Body of pancreas (tissue), 4 donors: ENCODE measurements around the gene TMEM40. TPM values are rescaled to one million over a fixed set of nuclear protein-coding genes. Genes with fewer than 3 reads are reported as not detected.
"Not testable (repeated sequence)": the region's sequence is repeated elsewhere in the genome, so short reads cannot be mapped to it uniquely, and the experiment has no call there.

Experiments
- ATAC-seq: fragments of 150-250 bp; one replicate; pipeline ENCODE4 v1.9.1; 2016
- DNase-seq, 4 donors: peaks; one replicate each; pipeline ENCODE4 v3.0.0-alpha.2; 2019
- H3K27ac ChIP-seq, 4 donors: fragments of 200-600 bp; sonication (generic); 1 replicate in 3 of 4; 2 replicates in 1 of 4; pipeline versions ENCODE4 v1.5.1 to v1.6.1; 2016 to 2019; ENCODE audit warnings: mild to moderate bottlenecking in 1 of 4, mixed read lengths in 1 of 4, moderate library complexity in 1 of 4
- H3K27me3 ChIP-seq, 2 donors: fragments of 200-600 bp; sonication (generic); one replicate each; pipeline ENCODE4 v1.6.0; 2016; ENCODE audit warnings: mild to moderate bottlenecking in 1 of 2
- H3K36me3 ChIP-seq, 2 donors: fragments of 200-600 bp; sonication (generic); replicated peaks in 1 of 2; 2 replicates each; pipeline ENCODE4 v1.5.1; 2016; ENCODE audit warnings: low read depth in 2 of 2; ENCODE audit not compliant: insufficient read depth in 1 of 2
- H3K4me1 ChIP-seq: fragments of 200-600 bp; sonication (generic); one replicate; pipeline ENCODE4 v1.6.0; 2016
- H3K4me3 ChIP-seq, 2 donors: fragments of 200-600 bp; sonication (generic); 1 replicate in 1 of 2; 2 replicates in 1 of 2; pipeline ENCODE4 v1.5.1; 2016 to 2019
- H3K9me3 ChIP-seq, 3 donors: fragments of 200-600 bp; sonication (generic); 1 replicate in 2 of 3; 2 replicates in 1 of 3; pipeline ENCODE4 v1.5.1; 2016
- POLR2A ChIP-seq, 3 donors: fragments of 450-650 bp; IDR thresholded peaks; one replicate each; pipeline ENCODE4 v1.6.1; 2016; ENCODE audit warnings: antibody characterized with exemption in 3 of 3, mild to moderate bottlenecking in 2 of 3
- WGBS, 2 donors: methylation state at CpG; one replicate each; pipeline ENCODE4 v1.1.5; 2017; 5-methylcytosine and 5-hydroxymethylcytosine counted together
- intact Hi-C: fragments of 100-400 bp; cut with DNase I; formaldehyde crosslinking; loops from one replicate; pipeline ENCODE4 v1.15.1; 2023
- total RNA-seq, 2 donors: library from RNA; depleted of rRNA; stranded (reverse); fragments of >200 nt; gene quantifications; one replicate each; pipeline ENCODE4 v1.1.0, GENCODE V29; 2016
- TF ChIP-seq, protein P1 (sequence below), 7 experiments: fragments of 450-650 bp in 4 of 7; fragments of 200-600 bp in 3 of 7; sonication (generic) in 3 of 7; IDR thresholded peaks; one replicate each; pipeline ENCODE4 v1.5.1; 2016 to 2019; ENCODE audit warnings: antibody characterized with exemption in 7 of 7

The TMEM40 gene
- total RNA-seq, 2 donors from 2014 or later, result not detected

DNA sequence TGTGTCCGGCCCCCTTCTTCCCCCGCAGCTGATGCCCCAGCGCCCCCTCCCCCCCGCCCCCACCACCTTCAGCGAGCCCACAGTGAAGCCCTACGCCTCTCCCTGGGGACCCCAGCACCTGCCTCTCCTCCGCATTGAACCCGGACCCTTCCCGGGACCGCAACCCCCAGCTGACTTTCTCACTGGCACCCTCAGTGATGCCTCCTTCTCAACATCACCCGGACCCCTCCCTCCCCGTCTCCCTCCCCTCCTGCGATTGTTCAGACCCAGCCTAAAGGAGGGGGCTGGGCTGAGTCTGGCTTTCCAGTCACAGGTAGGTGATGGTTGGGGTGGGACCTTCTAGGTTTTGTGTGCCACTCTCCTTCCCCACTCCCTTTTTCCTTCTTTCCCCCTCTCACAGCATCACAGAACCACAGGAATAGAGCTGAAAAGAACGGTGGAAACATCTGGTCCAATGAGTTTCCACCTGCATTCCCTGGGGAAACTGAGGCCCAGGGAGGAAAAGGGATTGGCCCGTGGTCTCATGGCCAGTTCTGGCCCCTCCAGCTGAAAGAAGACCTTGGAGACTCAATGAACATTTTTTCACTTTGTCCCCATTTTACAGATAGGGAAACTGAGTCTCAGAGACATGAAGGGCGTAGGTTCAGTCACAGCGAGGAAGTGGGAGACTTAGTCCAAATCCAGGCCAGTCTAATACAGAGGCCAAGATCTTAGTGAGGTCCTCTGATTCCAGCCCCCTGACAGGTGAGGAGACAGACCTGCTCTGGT is 38.2 kb upstream of the TMEM40 start:
- Histone ChIP-seq H3K27ac (peak overlapping the region in 3 of 4 donors; percentile 67 to 79 (median 73)), H3K4me1 (peaks cover 21% of the 10 kb centered on the region), H3K27me3 (no peaks in the 10 kb centered on the region), H3K9me3 (no peaks in the 10 kb centered on the region), H3K4me3 (no peak overlapping the region), H3K36me3 (no peaks in the 10 kb centered on the region)
- DNase-seq (no peak), ATAC-seq (no peak)
- 54 to 68% methylated on average over 11 to 13 of the region's 17 CpGs for WGBS, 2 donors
- TF ChIP-seq POLR2A (IDR thresholded peaks at IDR 0.05), result no peak
- TF ChIP-seq, protein P1, sequence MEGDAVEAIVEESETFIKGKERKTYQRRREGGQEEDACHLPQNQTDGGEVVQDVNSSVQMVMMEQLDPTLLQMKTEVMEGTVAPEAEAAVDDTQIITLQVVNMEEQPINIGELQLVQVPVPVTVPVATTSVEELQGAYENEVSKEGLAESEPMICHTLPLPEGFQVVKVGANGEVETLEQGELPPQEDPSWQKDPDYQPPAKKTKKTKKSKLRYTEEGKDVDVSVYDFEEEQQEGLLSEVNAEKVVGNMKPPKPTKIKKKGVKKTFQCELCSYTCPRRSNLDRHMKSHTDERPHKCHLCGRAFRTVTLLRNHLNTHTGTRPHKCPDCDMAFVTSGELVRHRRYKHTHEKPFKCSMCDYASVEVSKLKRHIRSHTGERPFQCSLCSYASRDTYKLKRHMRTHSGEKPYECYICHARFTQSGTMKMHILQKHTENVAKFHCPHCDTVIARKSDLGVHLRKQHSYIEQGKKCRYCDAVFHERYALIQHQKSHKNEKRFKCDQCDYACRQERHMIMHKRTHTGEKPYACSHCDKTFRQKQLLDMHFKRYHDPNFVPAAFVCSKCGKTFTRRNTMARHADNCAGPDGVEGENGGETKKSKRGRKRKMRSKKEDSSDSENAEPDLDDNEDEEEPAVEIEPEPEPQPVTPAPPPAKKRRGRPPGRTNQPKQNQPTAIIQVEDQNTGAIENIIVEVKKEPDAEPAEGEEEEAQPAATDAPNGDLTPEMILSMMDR (IDR thresholded peaks at IDR 0.05), result no peak
- intact Hi-C loops, result no loop called here

DNA sequence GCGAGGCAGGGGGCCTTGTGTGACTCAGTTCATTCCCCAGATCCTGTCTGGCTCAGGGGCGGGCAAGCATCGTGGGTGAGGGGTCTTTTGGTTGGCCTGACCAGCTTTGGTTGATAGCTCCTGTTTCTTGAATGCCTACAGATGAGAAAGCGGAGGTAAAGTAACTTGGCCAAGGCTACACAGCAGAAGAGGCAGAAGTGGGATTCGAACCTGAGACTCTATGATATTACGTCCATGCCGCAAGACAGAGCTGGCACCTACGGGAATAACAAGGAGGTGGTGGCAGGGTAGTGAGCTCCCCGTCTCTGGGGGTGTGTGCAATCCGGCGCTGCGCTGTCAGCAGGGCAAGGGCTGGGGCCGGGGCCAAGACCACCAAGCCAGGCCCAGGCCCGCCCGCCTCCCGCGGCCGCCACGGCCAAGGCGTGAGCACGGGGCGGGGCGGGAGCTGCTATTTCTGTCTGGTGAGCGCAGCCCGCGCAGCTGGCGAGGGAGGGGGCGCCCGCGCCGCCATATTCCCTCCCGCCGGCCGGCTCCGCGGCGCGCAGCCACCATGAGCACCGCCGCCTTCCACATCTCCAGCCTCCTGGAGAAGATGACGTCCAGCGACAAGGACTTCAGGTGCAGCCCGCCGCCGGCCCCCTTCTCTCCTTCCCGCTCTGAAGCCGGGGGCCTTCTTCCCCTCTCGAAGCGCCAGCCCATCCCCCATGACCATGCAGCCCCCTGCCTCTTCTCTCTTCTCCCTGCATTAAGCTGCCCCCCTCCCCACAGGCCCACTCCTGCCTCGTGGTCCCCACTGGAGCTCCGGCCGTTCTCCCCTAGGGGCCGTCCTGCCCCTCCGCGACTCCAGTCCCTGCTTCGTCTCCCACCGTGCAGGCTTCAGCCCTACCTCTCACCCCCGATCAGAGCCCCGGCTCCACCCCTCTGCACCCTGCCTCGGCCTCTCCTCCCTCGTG is 37.4 kb upstream of the TMEM40 start, which contains the start of gene CAND2:
Gene CAND2 (plus strand): TSS at position 510 of the 953 bp plus-strand sequence. CDS start 41 bp downstream, at position 551.
- no peaks in the 10 kb centered on the region for H3K9me3 ChIP-seq
- TF ChIP-seq, protein P1 (IDR thresholded peaks at IDR 0.05), result peak in 1 of 7 experiments; percentile 5
- TF ChIP-seq POLR2A (IDR thresholded peaks at IDR 0.05), result peak in 2 of 3 donors; percentile 24 to 33
- ATAC-seq, result peak; percentile 72
- peak; percentile 50 to 70 (median 56) for DNase-seq
- H3K27ac ChIP-seq, result peak within 1 kb of the TSS; percentile 28 to 79 (median 70)
- no peaks in the 10 kb centered on the region for H3K36me3 ChIP-seq
- H3K27me3 ChIP-seq, result no peaks in the 10 kb centered on the region
- peaks cover 21% of the 10 kb centered on the region for H3K4me1 ChIP-seq
- 12 to 23% methylated on average over 36 to 53 of the region's 61 CpGs for WGBS, 2 donors
- H3K4me3 ChIP-seq, result peak within 1 kb of the TSS; percentile 16 to 25
- intact Hi-C loops, result no loop called here

DNA sequence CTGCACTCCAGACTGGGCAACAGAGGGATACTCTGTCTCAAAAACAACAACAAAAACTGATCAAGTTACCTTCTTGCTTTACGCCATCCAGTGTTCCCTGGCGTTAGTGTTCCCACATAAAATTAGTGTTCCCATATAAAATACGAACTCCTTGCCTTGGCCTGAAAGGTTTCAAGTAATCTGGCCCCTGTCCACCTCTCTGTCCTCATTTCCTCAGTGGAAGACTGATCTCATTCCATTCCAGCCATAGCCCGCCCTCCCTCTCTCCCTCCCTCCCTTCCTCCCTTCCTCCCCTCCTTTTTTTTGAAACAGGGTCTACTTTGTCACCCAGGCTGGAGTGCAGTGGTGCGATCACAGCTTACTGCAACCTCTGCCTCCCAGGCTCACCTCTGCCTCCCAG is 34.6 kb upstream of the TMEM40 start:
- H3K4me3 ChIP-seq, result no peak overlapping the region
- no peaks in the 10 kb centered on the region for H3K27me3 ChIP-seq
- 87 to 88% methylated on average over 4 to 5 of the region's 5 CpGs for WGBS, 2 donors
- no peaks in the 10 kb centered on the region for H3K36me3 ChIP-seq
- TF ChIP-seq, protein P1 (IDR thresholded peaks at IDR 0.05), result no peak
- no peak for TF ChIP-seq POLR2A (IDR thresholded peaks at IDR 0.05)
- no peaks in the 10 kb centered on the region for H3K9me3 ChIP-seq
- H3K4me1 ChIP-seq, result peaks cover 11% of the 10 kb centered on the region
- intact Hi-C loops, result no loop called here
- ATAC-seq (no peak), DNase-seq (no peak)
- H3K27ac ChIP-seq, result no peak overlapping the region

DNA sequence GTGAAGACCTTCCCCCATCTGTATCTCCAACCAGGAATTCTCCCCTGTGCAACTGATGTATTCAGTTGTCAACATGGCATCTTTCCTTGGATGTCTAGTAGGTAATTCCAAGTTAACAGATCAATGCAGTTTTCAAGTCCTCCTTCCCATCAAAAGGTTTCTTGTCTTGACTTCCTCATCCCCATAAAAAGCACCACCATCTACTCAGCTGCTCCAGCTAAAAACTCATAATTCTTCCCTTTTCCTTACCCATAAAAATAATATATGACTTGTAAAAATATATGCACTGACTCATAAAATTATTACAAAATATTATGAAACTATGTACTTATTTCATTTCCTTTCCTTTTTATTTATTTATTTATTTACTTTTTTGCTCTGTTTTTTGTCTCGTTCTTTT is 32.4 kb upstream of the TMEM40 start:
- WGBS, 2 donors, result 55 to 81% methylated on average over 1 of the region's 1 CpG
- H3K9me3 ChIP-seq, result no peaks in the 10 kb centered on the region
- no peaks in the 10 kb centered on the region for H3K27me3 ChIP-seq
- H3K36me3 ChIP-seq, result no peaks in the 10 kb centered on the region
- H3K4me1 ChIP-seq, result peaks cover 7% of the 10 kb centered on the region
- ATAC-seq, result no peak
- H3K27ac ChIP-seq, result no peak overlapping the region
- TF ChIP-seq, protein P1 (IDR thresholded peaks at IDR 0.05), result no peak
- TF ChIP-seq POLR2A (IDR thresholded peaks at IDR 0.05), result no peak
- H3K4me3 ChIP-seq, result no peak overlapping the region
- DNase-seq, result no peak
- intact Hi-C loops, result no loop called here

GRCh38 chr3:12787967-12788690 is 29.1 kb upstream of the TMEM40 start:
- H3K27me3 ChIP-seq, H3K36me3 ChIP-seq, H3K4me1 ChIP-seq, H3K4me3 ChIP-seq, intact Hi-C loops, ATAC-seq, H3K9me3 ChIP-seq, DNase-seq, H3K27ac ChIP-seq: not testable (repeated sequence)
- 57 to 72% methylated on average over 15 to 23 of the region's 23 CpGs for WGBS, 2 donors
